GM12873 (cell line): Measurements from ENCODE around the gene CRKL.

Source experiments
- CTCF ChIP-seq: IDR thresholded peaks from 2 replicates; pipeline ENCODE4 v1.5.1; 2012; ENCODE audit warnings: low read depth, mild to moderate bottlenecking, moderate library complexity, low read length, control low read depth; ENCODE audit not compliant: insufficient read depth; ENCODE audit errors: missing control alignments

The CRKL gene

GRCh38 chr22:20945578-20945934 is 28.3 kb downstream of the CRKL start:
- TF ChIP-seq CTCF, result no peak

DNA sequence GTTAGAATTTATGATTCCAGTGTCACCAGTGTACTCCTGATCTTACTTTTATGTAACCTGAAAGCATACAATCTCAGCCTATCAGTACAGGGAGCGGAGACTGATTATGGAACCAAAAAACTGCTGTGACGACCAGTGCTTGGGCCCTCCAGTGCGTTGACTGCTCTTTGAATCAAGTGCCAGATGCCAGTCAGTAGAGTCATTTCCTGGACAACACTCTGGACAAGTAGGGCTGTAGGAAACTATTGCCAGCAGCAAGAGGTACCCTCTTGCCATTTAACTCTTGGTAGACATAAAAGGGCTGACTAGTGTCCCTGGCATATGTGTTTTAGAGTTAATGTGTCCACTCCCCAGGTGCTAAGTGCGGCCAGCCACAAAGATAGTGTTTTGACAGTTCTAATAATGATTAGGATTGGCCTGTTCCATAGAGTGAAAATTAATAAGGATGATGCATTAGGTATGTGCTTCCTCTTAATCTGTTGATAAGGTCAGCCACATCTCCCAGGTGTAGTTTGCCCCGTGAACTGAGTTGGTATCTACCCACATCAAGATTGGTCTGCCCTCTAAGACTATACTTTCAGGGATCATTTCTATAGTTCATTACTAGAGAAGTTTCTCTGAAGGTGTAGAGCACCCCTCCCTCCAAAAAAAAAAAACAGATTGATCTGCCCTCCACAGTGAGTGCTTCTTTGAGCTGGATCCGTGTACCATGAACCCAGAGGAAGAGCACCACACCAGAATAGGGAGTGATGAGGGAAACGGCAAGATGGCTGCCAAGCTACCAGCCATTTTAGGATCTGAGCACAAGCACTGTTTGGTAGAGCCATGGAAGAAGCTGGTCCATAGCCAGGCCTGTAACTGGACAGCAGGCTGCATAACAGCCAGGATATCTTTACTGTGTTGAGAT is 29.1 kb downstream of the CRKL start:
- no peak for TF ChIP-seq CTCF

- no peak for TF ChIP-seq CTCF
Measured at GRCh38 chr22:20946991-20947390, 29.8 kb downstream of the CRKL start.

DNA sequence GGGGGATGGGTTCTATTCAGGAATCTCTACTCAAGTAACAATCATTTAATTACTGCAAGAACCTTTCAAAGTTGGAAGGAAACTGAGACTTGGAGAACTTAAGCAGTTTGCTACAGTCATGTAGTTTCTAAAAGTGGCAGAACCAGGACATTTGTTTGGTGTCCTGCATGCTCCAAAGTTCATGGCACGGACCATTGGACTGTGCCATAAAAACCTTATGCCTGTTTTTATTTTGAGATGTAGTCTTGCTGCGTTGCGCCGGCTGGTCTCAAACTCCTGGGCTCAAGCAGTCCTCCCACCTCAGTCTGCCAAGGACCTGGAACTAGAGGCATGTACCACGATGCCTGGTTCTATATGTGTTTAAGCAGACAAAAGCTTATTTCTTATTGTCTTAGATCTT is 31.2 kb downstream of the CRKL start:
- TF ChIP-seq CTCF, result no peak

- TF ChIP-seq CTCF, result no peak
Measured at GRCh38 chr22:20948989-20949388, 31.8 kb downstream of the CRKL start.

DNA sequence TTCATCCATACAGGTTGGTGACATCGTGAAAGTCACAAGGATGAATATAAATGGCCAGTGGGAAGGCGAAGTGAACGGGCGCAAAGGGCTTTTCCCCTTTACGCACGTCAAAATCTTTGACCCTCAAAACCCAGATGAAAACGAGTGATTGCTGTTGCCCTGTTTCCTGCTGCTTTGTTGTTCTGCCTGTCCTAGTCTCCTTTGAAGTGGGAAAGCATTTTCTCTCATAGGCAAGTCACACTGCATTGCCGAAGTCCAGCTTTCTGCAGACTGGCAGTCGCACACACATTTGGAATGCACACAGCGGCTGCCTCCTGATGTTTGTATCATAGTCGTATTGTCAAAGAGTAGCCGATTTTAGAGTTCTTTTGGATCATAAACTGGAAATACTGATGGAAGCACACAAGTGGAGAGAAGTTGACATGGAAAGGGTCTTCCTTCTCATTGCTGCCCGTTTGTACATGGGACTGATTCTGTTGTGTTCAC is 32.5 kb downstream of the CRKL start:
- no peak for TF ChIP-seq CTCF

GRCh38 chr22:20951151-20951931 is 34.1 kb downstream of the CRKL start:
- TF ChIP-seq CTCF, result no peak
